ENCODE measurements around the gene L1TD1.
"Not testable (repeated sequence)": the region's sequence is repeated elsewhere in the genome, so short reads cannot be mapped to it uniquely, and the experiment has no call there.

Gene L1TD1, protein sequence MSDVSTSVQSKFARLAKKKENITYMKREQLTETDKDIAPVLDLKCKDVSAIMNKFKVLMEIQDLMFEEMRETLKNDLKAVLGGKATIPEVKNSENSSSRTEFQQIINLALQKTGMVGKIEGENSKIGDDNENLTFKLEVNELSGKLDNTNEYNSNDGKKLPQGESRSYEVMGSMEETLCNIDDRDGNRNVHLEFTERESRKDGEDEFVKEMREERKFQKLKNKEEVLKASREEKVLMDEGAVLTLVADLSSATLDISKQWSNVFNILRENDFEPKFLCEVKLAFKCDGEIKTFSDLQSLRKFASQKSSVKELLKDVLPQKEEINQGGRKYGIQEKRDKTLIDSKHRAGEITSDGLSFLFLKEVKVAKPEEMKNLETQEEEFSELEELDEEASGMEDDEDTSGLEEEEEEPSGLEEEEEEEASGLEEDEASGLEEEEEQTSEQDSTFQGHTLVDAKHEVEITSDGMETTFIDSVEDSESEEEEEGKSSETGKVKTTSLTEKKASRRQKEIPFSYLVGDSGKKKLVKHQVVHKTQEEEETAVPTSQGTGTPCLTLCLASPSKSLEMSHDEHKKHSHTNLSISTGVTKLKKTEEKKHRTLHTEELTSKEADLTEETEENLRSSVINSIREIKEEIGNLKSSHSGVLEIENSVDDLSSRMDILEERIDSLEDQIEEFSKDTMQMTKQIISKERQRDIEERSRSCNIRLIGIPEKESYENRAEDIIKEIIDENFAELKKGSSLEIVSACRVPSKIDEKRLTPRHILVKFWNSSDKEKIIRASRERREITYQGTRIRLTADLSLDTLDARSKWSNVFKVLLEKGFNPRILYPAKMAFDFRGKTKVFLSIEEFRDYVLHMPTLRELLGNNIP

DNA sequence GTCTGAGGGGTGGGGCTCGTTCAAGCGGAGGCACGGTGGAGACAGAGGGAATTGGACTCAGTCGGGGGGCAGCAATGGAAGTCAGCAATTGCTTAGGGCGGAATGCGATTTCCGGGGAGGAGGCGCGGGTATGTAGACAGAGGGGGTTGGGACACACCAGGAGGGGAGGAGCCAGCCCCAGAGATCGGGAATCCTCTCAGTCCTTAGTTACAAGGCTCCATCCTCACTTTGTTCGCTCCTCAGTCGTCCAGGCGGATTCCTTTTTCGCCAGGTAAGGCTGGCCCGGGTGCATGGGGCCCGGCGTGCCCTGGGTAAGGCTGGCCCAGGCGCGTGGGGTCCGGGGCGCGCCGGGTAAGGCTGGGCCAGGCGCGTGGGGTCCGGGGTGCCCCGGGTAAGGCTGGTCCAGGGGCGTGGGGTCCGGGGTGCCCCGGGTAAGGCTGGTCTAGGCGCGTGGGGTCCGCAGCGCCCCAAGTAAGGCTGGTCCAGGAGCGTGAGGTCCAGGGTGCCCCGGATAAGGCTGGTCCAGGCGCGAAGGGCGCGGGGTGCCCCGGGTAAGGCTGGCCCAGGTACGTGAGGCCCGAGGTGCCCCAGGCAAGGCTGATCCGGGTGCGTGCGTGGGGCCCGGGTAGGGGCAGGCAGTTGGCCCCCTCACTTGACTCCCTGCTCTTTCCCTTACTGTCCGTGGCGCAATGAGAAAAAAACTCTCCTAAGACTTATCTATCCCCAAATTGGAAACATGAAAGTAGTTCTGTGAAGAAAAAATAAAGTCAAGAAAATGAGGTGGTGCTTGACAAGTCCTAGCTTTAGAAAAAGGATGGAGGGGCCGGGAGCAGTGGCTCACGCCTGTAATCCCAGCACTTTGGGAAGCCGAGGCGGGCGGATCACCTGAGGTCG lies at the start of gene L1TD1:
TSS of gene L1TD1 (plus strand) at position 199 of the 894 bp plus-strand sequence. CDS start 11,780 bp downstream, outside the sequence.
- no peak for DNase-seq (ENCODE audit: low read depth in 3 of 3)

DNA sequence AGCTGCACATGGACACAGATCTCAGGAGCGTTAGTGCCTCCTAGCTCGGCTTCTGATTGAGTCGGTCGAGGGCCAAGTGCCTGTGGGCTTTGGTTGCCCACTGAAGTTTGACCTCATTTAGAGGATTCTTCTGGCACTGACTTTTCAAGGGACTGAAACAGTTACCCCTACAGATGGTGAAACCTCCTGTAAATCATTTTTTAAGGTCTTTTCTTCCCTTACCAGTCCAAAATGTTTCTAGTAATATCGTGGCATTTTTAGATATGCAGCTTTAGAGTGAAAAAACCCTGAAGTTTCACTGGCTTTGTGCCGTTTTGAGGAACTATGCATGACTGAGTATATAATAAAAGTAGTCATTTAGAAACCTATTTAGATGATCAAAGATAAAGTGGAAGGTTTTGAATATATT lies 34.7 kb upstream of the L1TD1 start:
- DNase-seq (ENCODE audit: low read depth in 3 of 3) = no peak

DNA sequence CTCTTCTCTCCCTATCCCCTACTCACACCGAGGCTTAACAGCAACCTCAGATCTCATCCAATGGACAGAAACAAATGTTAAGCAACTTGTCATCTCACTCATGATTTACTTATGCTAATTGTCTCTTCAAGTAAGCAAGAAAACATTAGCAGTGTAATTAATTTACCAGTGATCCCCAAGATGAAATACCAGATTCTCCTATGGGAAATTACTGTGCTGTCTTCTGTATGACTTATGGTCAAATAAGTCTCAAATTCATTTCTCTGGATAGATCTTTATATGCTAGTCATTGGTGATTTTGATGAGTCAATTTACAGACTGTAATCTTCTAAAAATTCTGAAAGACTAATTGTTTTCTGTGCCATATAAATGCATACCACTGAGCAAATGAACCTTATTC lies 32.9 kb upstream of the L1TD1 start:
- no peak for DNase-seq (ENCODE audit: low read depth in 3 of 3)

DNA sequence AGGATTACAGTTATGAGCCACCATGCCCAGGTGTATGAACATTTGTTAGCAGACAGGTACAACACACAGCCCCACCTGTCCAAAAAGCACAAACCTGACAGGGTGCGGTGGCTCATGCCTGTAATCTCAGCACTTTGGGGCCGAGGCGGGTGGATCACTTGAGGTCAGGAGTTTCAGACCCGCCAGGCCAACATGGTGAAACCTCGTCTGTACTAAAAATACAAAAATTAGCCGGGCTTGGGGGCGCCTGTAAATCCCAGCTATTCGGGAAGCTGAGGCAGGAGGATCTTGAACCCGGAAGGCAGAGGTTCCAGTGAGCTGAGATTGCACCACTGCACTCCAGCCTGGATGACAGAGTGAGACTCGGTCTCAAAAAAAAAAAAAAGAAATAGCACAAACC lies 24.3 kb upstream of the L1TD1 start:
- not testable (repeated sequence) for DNase-seq (ENCODE audit: low read depth in 3 of 3)

DNA sequence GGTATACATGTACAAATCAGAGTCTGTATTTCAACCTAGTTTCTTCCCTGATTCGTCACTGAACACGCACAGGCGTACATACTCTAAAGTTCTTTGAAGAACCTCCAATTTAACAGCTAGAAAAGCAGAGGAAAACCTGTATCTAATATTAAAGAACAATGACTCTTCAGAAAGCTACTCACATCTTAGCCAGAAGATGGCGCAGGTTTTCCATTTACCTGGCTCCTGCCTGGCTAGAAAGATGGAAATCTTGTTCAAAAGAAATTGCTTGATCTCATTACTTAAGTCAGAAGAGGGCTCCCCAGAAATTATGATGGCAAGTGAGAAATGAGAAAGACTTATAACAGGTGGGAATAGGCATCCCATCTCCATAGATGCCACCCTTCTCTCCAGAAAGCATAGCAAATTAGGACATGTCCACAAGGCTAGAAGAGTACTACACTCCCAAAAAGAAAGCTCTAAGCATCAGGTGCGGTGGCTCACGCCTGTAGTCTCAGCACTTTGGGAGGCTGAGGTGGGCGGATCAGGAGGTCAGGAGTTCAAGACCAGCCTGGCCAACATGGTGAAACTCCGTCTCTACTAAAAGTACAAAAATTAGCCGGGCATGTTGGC lies 19.0 kb upstream of the L1TD1 start:
- DNase-seq (ENCODE audit: low read depth in 3 of 3) = peak in 1 of 3 experiments; percentile 13

DNA sequence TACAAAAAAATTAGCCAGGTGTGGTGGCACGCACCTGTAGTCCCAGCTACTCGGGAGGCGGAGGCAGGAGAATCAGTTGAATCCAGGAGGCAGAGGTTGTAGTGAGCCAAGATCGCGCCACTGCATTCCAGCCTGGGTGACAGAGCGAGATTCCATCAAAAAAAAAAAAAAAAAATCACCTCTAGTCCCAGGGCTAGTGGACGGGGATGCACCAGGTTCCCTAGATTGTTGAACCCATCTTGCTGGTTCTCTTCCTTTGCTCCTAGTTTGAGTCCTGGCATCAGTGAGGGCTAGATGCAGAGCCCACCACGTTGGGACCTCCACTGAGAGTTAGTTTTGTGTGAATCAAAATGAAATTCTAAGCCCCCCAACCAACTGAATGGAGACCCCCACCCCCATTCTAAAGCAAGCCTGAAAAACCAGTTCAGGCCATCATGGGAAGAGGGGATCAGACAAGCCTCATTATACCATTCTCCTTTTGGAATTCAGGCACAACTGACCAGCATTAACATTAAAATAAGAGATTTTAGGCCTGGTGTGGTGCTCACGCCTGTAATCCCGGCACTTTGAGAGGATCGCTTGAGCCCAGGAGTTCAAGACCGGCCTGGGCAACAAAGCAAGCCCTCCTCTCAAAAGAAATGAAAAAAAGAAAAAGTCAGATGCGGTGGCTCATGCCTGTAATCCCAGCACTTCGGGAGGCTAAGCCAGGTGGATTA lies 17.9 kb upstream of the L1TD1 start:
- no peak for DNase-seq (ENCODE audit: low read depth in 3 of 3)

DNA sequence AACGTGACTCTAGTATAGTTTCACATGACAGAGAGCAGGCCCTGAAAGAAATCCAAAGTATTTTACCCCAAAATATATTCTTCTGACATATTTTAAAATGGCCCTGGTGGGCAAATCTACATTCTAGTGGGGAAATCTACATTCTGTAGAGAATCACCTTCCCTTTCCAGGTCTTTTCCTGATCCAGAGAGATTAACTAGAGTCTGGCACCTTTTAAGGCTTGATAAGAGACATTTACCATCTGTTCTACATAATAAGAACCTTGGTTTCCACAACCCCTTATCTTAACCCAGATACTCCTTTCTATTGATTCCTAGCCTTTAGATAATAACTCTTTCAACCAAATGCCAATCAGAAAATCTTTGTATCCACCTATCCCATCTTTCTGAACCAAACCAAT lies 17.0 kb upstream of the L1TD1 start:
- no peak for DNase-seq (ENCODE audit: low read depth in 3 of 3)

DNA sequence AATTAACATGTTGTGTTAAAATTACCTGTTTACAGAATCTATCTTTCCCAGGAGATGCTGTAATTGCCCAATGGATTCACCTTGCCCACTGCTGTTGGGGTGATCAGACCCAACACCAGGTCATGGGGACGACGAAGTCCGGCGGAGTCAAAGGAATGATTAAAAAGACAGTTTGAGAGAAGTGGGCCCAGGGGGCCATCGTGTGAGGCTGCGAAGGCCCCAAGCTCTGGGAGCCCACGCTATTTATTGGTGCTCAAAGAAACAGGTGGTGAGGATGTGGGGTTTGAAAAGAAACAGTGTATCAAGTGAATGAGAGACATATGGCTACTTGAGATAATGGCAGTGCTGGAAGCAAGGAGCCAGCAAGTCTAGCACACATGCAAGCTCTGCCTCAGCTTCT lies 16.3 kb upstream of the L1TD1 start:
- no peak for DNase-seq (ENCODE audit: low read depth in 3 of 3)

DNA sequence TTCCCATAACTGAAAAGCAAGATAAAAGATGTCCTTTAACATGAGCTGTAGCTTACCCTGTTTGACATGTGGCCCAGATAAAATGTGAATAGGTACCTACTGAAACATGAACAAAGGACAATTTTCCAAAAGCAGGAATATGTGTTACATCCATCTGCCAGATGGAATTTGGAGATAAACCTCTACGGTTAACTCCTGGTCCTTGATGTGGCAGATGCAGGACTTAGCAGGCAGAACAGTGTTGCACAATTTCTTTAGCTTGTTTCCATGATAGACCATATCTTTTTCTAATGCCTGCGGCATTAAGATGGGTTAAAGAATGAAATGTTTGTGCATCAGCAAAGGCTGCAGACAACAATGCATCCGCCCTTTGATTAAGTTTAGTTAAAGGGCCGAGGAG lies 14.6 kb upstream of the L1TD1 start:
- not testable (repeated sequence) for DNase-seq (ENCODE audit: low read depth in 3 of 3)

DNA sequence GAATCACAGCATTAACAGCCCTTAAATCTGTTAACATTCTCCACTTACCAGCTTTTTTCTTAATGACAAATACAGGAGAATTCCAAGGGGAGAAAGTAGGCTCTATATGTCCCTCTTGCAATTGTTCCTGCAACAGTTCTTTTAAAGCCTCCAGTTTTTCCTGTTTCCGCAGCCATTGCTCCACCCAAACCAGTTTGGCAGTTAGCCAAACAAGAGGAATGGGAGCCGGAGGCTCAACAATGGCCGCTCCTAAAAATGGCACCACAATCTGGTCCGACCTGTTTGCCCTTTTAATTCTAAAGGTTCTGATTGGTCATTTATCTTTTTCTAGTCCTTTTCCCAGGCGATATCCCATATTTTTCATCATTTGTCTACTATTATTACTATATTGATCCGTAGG lies 14.0 kb upstream of the L1TD1 start:
- DNase-seq (ENCODE audit: low read depth in 3 of 3) = no peak

DNA sequence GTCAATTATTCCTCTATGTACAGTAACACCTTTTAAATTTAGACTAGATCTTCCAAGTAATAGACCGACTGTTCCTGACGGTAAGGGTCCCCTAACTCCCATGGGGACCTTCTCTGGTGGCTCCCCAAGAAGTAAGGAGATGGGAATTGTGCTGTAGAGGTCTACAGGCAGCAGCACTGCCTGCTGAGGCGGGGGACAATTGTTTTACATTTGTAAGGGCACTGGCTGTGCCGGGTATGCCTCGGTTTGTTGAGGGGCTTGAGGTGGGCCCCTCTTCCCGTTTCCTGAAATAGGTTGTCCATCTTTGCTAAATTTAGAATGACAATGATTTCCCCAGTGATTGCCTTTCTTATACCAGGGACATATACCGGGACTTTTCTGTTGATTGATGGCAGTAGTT lies 13.1 kb upstream of the L1TD1 start:
- no peak for DNase-seq (ENCODE audit: low read depth in 3 of 3)

DNA sequence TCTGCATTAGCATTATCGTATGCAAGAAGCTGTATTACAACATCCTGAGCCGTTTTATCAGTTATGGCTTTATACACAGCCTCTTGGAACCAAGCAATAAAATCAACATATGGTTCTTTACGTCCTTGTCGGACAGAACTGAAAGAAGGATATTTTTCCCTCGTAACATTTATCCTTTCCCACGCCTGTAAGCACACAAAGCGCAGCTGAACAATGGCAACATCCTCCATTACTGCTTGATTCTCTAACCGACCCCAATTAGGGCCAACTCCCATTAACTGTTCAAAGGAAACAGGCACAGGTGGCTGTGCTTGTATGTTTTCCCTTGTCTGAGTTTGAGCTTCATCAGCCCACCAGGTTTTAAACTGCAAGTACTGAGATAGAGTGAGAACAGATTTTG lies 12.5 kb upstream of the L1TD1 start:
- not testable (repeated sequence) for DNase-seq (ENCODE audit: low read depth in 3 of 3)

DNA sequence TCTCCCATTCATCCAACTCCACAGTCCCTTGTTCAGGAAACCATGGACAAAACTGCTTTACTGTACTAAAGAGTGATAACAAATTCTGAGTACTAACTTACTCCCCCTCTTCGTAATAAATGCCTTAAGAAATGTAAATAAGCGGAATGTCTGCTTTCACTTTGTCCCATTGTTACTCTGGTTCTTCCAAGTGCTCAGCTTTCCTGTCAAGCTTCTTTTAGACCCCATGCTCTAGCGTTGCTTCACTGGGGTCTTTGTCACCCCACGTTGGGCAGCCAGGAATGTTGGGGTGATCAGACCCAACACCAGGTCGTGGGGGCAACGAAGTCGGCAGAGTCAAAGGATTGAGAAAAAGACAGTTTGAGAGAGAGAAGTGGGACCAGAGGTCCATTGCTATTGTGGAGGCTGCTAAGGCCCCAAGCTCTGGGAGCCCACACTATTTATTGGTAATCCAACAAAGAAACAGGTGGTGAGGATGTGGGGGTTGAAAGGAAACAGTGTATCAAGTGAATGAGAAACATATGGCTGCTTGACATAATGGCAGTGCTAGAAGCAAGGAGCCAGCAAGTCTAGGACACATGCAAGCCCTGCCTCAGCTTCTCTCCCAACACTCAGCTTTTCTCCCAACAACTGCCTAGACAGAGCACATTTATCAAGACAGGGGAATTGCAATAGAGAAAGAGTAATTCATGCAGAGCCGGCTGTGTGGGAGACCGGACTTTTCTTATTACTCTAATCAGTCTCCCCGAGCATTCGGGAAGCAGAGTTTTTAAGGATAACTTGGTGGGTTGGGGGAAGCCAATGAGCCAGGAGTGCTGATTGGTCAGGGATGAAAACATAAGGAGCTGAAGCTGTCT lies 11.3 kb upstream of the L1TD1 start:
- DNase-seq (ENCODE audit: low read depth in 3 of 3) = not testable (repeated sequence)

DNA sequence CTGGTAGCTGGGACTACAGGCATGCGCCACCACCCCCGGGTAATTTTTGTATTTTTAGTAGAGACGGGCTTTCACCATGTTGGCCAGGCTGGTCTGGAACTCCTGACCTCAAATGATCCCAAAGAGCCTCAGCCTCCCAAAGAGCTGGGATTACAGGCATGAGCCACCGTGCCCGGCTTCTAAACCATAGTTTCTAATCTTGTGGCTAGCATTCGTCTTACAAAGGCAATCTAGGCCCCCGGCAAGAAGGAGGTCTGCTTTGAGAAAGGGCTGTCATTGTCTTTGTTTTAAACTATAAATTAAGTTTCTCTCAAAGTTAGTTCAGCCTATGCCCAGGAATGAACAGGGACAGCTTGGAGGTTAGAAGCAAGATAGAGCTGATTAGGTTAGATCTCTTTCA lies 10.3 kb upstream of the L1TD1 start:
- DNase-seq (ENCODE audit: low read depth in 3 of 3) = no peak

DNA sequence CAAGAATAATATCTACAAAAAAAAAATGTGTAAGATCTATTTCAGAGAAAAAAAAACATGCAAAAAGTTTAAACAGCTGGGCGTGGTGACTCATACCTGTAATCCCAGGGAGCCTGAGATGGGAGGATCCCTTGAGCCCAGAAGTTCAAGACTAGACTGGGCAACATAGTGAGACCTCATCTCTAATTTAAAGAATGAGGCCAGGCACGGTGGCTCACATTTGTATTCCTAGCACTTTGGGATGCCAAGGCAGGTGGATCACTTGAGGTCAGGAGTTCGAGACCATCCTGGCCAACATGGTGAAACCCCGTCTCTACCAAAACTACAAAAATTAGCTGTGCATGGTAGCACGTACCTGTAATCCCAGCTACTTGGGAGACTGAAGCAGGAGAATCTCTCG lies 9.4 kb upstream of the L1TD1 start:
- DNase-seq (ENCODE audit: low read depth in 3 of 3) = not testable (repeated sequence)

DNA sequence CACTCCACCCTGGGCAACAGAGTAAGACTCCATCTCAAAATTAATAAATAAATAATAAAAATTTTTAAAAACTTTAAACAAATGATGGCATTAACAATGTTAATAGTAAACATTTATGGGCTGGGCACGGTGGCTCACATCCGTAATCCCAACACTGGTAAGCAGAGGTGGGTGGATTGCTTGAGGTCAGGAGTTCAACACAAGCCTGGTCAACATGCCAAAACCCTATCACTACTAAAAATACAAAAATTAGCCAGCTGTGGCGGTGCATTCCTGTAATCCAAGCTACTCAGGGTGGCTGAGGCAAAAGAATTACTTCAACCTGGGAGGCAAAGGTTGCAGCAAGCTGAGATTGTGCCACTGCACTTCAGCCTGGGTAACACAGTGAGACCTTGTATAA lies 9.0 kb upstream of the L1TD1 start:
- DNase-seq (ENCODE audit: low read depth in 3 of 3) = no peak

DNA sequence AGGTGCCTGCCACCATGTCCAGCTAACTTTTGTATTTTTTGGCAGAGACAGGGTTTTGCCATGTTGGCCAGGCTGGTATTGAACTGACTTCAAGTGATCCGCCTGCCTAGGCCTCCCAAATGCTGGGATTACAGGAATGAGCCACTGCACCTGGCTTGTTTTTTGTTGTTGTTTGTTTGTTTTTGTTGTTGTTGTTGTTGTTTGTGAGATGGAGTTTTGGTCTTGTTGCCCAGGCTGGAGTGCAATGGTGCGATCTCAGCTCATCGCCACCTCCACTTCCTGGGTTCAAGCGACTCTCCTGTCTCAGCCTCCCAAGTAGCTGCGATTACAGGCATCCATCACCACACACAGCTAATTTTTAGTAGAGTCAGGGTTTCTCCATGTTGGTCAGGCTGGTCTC lies 7.1 kb upstream of the L1TD1 start:
- DNase-seq (ENCODE audit: low read depth in 3 of 3) = no peak

DNA sequence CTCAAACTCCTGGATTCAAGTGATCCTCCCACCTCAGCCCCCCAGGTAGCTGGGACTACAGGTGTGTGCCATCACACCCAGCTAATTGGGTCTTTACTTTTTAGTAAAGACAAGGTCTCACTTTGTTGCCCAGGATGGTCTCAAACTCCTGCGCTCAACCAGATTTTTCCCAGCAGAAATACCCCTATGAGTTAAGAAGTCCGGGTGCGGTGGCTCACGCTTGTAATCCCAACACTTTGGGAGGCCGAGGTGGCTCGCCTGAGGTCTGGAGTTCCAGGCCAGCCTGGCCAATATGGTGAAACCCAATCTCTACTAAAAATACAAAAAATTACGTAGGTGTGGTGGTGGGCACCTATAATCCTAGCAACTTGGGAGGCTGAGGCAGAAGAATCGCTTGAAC lies 6.5 kb upstream of the L1TD1 start:
- DNase-seq (ENCODE audit: low read depth in 3 of 3) = no peak

DNA sequence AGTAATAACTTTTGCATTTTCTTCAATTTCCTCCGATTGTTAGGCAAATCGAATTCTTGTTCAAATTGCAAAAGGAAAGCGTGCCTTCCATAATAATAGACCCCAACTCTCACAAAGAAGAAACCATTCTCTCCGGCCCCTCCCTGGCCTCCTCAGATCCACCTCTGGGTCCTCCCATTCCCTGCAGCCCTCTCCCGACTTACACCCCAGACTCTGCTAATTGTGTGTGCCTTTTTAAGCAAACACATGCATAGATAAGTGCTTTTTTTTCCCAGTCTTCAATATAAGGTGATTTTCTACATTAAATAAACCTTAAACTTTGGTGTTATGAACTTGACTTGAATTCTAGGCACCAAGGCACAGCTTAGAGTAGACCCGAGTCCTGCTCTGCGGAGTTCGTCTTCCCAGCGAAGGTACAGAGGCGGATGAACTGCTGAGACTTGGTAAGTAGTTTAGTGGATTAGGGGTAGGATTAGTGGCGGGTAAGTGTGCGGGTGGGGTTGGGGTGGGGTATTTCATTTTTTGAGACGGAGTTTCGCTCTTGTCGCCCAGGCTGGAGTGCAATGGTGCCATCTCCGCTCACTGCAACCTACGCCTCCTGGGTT lies 1.5 kb downstream of the L1TD1 start:
- no peak for DNase-seq (ENCODE audit: low read depth in 3 of 3)

All from stimulated activated CD4-positive, alpha-beta T cell treated with anti-CD3 and anti-CD28 coated beads, TNF-alpha, amount 100 ng/mL, for 24 hours (primary cell).